Kidney epithelial cell (primary cell): ENCODE measurements around the gene GCK. TPM values are rescaled to one million over a fixed set of nuclear protein-coding genes. Genes with fewer than 3 reads are reported as not detected.

Experiments
- DNase-seq: peaks from one replicate; pipeline ENCODE4 v3.0.0-alpha.2; 2010; ENCODE audit warnings: low read depth
- H3K27me3 ChIP-seq: 2 replicates; pipeline ENCODE4 v1.6.0; 2011; ENCODE audit warnings: low read length; ENCODE audit not compliant: control insufficient read depth, insufficient read depth
- H3K36me3 ChIP-seq: 2 replicates; pipeline ENCODE4 v1.5.1; 2011; ENCODE audit warnings: low read length; ENCODE audit not compliant: control insufficient read depth, insufficient read depth
- H3K4me3 ChIP-seq: 2 replicates; pipeline ENCODE4 v1.5.1; 2011; ENCODE audit warnings: low read depth, mild to moderate bottlenecking, control low read depth, low read length
- CTCF ChIP-seq: IDR thresholded peaks from 2 replicates; pipeline ENCODE4 v1.5.1; 2011; ENCODE audit warnings: mild to moderate bottlenecking, moderate library complexity, low read length, control low read depth, inconsistent platforms; ENCODE audit not compliant: insufficient read depth, poor library complexity, severe bottlenecking
- total RNA-seq: library from RNA; depleted of rRNA; stranded (reverse); fragments of >200 nt; gene quantifications from 2 replicates; pipeline ENCODE4 v1.2.3, GENCODE V29; 2015

Gene GCK
- total RNA-seq, 1 donor from 2014 or later, result 2.3 TPM

- Histone ChIP-seq H3K27me3 (no peaks in the 10 kb centered on the region), H3K36me3 (peaks cover 3% of the 10 kb centered on the region), H3K4me3 (no peak overlapping the region)
- TF ChIP-seq CTCF, result no peak
- DNase-seq, result no peak
These were observed 74.5 kb downstream of the GCK start for GRCh38 chr7:44114586-44115310.

- Histone ChIP-seq H3K27me3 (no peaks in the 10 kb centered on the region), H3K4me3 (no peak overlapping the region), H3K36me3 (peaks cover 4% of the 10 kb centered on the region)
- TF ChIP-seq CTCF, result no peak
- DNase-seq, result no peak
These were observed 75.4 kb downstream of the GCK start for GRCh38 chr7:44113764-44114354.

- DNase-seq, result no peak
- Histone ChIP-seq H3K36me3 (peaks cover 4% of the 10 kb centered on the region), H3K27me3 (no peaks in the 10 kb centered on the region), H3K4me3 (no peak overlapping the region)
- TF ChIP-seq CTCF, result no peak
These were observed 76.1 kb downstream of the GCK start for GRCh38 chr7:44112997-44113763.

- DNase-seq, result no peak
- Histone ChIP-seq H3K36me3 (peaks cover 7% of the 10 kb centered on the region), H3K4me3 (no peak overlapping the region)
These were observed 76.8 kb downstream of the GCK start for GRCh38 chr7:44112231-44112996.

GRCh38 chr7:44111761-44112160, 77.5 kb downstream of the GCK start:
- no peak for TF ChIP-seq CTCF
- no peaks in the 10 kb centered on the region for H3K27me3 ChIP-seq
- no peak for DNase-seq
- H3K4me3 ChIP-seq, result no peak overlapping the region
- peaks cover 7% of the 10 kb centered on the region for H3K36me3 ChIP-seq

More at GRCh38 chr7:44112231-44112996, 76.8 kb downstream of the GCK start:
- TF ChIP-seq CTCF, result no peak
- H3K27me3 ChIP-seq, result no peaks in the 10 kb centered on the region
